Activated naive CD8-positive, alpha-beta T cell treated with anti-CD3 and anti-CD28 coated beads, Interleukin-2, amount 50 U/mL, for 24 hours (primary cell): ENCODE data around the gene CCDC154.

Experiments used
- ATAC-seq: fragments of 150-1000 bp; cut with Tn5 transposase; one replicate; pipeline ENCODE4 v1.10.0; 2021
- DNase-seq: peaks from one replicate; pipeline ENCODE4 v3.0.0; 2021
- H3K27ac Mint-ChIP-seq: one replicate; pipeline ENCODE4 v1.8.0; 2021; ENCODE audit warnings: mild to moderate bottlenecking, mixed read lengths
- H3K27me3 Mint-ChIP-seq: one replicate; pipeline ENCODE4 v1.8.0; 2021; ENCODE audit warnings: mixed read lengths
- H3K36me3 Mint-ChIP-seq: one replicate; pipeline ENCODE4 v1.8.0; 2021; ENCODE audit warnings: low read depth, mixed read lengths
- H3K4me1 Mint-ChIP-seq: one replicate; pipeline ENCODE4 v1.8.0; 2021; ENCODE audit warnings: mixed read lengths
- H3K4me3 Mint-ChIP-seq: one replicate; pipeline ENCODE4 v1.8.0; 2021; ENCODE audit warnings: mild to moderate bottlenecking, moderate library complexity, mixed read lengths
- H3K9me3 Mint-ChIP-seq: one replicate; pipeline ENCODE4 v1.8.0; 2021; ENCODE audit warnings: mixed read lengths

CCDC154 gene

DNA sequence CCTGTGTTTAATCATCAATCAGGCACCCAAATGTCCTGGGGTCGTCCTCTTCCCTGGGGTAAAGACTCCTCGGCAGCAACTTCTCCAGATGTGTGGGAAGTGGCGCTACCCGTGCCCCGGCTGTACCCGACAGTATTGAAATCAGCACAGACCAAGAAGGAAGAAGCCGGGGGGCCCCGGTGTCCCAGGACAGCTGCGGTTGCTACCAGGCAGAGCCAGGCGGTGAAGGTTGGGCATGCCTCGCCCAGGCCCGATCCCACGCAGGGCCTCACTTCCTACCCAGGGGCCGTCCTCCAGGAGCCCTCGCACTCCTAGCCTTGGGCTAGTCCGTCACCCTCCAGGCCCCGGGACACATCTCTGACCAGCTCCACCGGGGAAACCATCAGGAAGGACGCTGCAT, 9.0 kb upstream of the CCDC154 start:
- H3K36me3 Mint-ChIP-seq: no peaks in the 10 kb centered on the region
- DNase-seq (no peak), ATAC-seq (no peak)
- H3K9me3 Mint-ChIP-seq: no peaks in the 10 kb centered on the region
- no peaks in the 10 kb centered on the region for H3K4me1 Mint-ChIP-seq
- no peak overlapping the region for H3K27ac Mint-ChIP-seq
- no peaks in the 10 kb centered on the region for H3K27me3 Mint-ChIP-seq
- no peak overlapping the region for H3K4me3 Mint-ChIP-seq

DNA sequence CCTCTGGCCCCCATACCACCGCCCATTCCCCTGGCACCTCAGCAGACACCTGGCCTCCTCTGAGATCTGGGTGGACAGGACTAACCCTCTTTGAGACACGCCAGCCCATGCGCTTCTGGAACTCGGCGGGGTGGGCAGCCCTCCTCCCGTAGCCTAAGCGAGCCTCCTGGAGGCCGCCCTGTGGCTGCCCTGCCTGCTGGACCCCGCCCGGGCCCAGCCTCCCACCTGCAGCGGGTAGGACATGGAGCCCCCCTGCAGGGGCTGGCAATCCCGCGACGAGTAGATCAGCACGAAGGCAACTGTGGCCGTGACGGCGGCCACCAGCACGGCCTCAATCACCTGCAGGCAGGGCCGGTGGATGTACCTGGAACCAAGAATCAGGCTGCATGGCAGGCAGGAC, 8.2 kb upstream of the CCDC154 start:
- Mint-ChIP-seq H3K36me3 (no peaks in the 10 kb centered on the region), H3K27ac (no peak overlapping the region), H3K27me3 (no peaks in the 10 kb centered on the region), H3K4me1 (no peaks in the 10 kb centered on the region), H3K9me3 (no peaks in the 10 kb centered on the region), H3K4me3 (no peak overlapping the region)
- ATAC-seq (no peak), DNase-seq (no peak)

DNA sequence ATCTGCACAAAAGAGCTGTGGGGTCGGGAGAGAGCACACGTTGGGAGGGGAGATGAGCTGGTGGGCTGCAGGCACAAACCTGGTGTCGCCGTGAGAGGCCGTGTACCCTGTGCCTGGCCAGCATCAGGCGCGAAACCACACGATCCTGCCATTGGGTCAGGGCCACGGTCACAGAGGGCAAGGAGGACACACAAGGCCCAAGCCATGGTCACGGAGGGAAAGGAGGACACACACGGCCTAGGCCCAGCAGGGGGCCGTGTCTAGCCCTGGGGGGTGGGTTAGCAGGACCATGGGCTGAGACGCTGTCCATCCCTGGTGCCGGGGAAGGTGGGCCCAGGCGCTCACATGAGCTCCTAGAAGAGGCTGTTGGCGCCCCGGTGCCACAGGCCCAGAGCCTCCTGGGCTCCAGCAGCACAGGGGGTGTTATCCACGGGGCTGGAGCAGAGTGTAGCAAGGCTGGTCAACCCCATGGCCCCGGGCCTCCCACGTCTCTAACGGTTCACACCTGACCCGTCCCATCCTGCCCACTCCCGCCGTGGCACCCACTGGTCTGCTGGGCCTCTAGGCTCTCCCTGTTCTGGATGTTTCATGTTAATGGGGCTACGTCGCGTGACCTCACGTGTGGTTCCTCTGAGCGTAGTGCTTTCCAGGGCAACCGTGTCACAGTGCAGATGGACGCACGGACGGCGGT, 7.5 kb upstream of the CCDC154 start:
- H3K27me3 Mint-ChIP-seq: no peaks in the 10 kb centered on the region
- no peak overlapping the region for H3K4me3 Mint-ChIP-seq
- no peaks in the 10 kb centered on the region for H3K36me3 Mint-ChIP-seq
- no peaks in the 10 kb centered on the region for H3K4me1 Mint-ChIP-seq
- ATAC-seq (no peak), DNase-seq (no peak)
- H3K9me3 Mint-ChIP-seq: no peaks in the 10 kb centered on the region
- no peak overlapping the region for H3K27ac Mint-ChIP-seq

DNA sequence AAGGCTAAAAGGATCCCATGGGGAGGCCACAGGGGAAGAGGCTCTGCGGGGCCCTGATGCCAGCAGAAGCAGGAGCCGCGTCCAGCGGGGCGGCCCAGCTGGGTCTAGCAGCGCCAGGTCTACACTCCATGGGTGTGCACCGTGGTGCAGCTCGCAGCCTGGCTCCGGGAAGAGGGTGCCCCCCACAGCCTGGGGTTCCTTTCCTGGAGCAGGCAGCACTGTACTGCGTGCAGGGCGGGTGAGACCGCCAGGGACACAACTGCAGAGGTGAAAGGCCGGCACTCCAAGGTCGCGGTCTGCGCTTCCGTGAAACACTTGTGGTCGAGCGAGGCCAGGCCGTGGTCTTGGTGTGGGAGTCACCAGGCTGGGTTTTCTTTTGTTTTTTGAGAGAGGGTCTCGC, 6.5 kb upstream of the CCDC154 start:
- H3K36me3 Mint-ChIP-seq: peaks cover 2% of the 10 kb centered on the region
- no peak overlapping the region for H3K27ac Mint-ChIP-seq
- H3K4me1 Mint-ChIP-seq: no peaks in the 10 kb centered on the region
- DNase-seq: no peak
- H3K4me3 Mint-ChIP-seq: no peak overlapping the region
- no peaks in the 10 kb centered on the region for H3K27me3 Mint-ChIP-seq
- H3K9me3 Mint-ChIP-seq: no peaks in the 10 kb centered on the region
- ATAC-seq: no peak

DNA sequence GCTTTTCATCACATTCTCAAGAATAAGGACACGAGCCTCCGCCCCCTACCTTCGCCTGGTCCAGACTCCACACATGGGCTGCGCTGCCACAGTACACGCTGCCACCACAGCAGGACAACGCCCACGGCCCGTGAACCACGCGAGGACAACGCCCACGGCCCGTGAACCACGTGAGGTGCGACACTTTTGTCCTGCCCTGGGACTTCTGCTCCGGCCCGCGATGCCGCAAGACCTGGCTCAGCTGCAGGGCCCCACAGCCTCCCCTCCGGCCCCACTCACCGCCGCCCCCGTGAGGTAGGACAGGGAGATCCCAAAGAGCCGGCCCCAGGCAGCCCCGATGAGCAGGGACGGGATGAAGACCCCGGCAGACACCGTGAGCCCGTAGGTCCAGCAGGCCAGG, 5.9 kb upstream of the CCDC154 start:
- no peak overlapping the region for H3K27ac Mint-ChIP-seq
- no peak overlapping the region for H3K4me3 Mint-ChIP-seq
- no peak for DNase-seq
- H3K9me3 Mint-ChIP-seq: no peaks in the 10 kb centered on the region
- H3K36me3 Mint-ChIP-seq: peaks cover 2% of the 10 kb centered on the region
- H3K27me3 Mint-ChIP-seq: no peaks in the 10 kb centered on the region
- ATAC-seq: no peak
- H3K4me1 Mint-ChIP-seq: no peaks in the 10 kb centered on the region

DNA sequence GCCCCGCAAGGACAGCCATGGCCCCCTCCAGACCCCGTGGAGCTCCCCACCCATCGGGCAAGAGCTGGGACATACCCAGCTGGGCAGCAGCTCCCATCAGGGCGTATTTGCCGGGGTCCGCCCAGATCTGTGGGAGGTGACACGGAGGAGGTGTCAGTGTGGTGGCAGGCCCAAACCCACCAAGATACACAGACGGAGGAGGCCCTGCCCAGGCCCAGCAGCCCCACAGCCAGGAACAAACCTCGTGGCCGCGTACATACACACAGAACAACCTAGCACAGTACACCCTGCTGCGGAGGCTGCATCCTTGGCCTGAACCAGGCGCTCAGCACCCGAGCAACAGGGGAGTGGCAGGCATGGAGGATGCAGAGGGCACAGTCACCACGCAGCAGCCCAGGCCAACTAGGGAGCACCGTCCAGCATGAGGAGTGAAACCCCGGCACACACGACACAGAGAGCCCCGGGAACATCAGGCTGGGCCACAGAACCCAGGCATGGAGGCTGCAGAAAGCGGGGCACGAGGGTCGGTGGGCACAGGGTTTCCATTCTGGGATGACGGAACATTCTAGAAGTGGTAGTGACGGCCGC, 4.9 kb upstream of the CCDC154 start:
- Mint-ChIP-seq H3K4me1 (no peaks in the 10 kb centered on the region), H3K27me3 (no peaks in the 10 kb centered on the region), H3K27ac (no peak overlapping the region), H3K4me3 (no peak overlapping the region), H3K36me3 (peaks cover 2% of the 10 kb centered on the region), H3K9me3 (no peaks in the 10 kb centered on the region)
- DNase-seq (no peak), ATAC-seq (no peak)

DNA sequence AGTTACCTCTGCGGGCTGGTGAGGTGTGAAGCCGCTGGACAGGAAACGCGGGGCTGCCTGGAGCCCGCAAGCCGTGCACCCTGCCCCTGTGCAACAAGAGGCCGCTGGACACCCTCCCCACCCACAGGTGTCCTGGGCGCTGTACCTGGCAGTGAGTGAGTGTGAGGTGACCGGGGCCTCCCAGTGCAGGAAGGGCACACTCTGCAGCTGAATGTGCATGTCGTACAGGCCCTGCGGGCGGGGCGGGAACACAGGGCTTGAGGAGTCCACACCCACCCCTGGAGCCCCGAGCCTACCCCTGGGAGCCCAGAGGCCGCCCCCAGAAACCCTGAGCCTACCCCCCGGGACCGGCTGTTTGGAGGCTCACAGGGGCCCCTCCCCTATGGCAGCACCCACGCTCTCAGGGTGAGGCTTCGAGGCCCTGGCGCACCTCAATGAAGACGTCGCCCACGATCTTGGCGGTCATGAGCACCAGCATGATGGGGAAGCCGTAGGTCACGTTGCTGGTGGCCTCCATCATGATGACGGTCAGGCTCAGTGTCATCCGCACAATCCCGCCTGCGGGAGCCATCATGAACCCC, 4.3 kb upstream of the CCDC154 start:
- H3K4me1 Mint-ChIP-seq: no peaks in the 10 kb centered on the region
- DNase-seq (no peak), ATAC-seq (no peak)
- H3K9me3 Mint-ChIP-seq: no peaks in the 10 kb centered on the region
- H3K27me3 Mint-ChIP-seq: no peaks in the 10 kb centered on the region
- peaks cover 2% of the 10 kb centered on the region for H3K36me3 Mint-ChIP-seq
- H3K4me3 Mint-ChIP-seq: no peak overlapping the region
- no peak overlapping the region for H3K27ac Mint-ChIP-seq

DNA sequence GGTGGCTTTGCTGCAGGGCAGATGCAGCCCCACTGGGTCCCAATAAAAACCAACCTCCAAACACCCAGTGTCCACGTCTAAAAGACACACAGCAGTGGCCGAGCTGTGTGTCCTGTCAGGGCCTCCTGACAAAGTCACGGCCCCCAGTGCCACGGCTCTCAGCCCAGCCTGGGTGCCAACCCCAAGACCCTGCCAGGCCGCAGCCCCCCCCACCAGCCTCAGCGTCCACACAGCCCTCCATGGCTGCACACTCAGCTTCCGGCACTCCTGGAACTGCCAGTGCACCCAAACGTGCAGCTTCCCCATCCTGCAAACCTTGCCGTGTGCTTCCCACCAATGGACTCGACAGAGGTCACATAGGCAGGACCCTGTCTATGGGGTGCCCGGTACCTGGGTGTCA, 3.6 kb upstream of the CCDC154 start:
- Mint-ChIP-seq H3K9me3 (no peaks in the 10 kb centered on the region), H3K4me1 (no peaks in the 10 kb centered on the region), H3K4me3 (no peak overlapping the region), H3K36me3 (peaks cover 2% of the 10 kb centered on the region), H3K27ac (no peak overlapping the region), H3K27me3 (no peaks in the 10 kb centered on the region)
- ATAC-seq (no peak), DNase-seq (no peak)

DNA sequence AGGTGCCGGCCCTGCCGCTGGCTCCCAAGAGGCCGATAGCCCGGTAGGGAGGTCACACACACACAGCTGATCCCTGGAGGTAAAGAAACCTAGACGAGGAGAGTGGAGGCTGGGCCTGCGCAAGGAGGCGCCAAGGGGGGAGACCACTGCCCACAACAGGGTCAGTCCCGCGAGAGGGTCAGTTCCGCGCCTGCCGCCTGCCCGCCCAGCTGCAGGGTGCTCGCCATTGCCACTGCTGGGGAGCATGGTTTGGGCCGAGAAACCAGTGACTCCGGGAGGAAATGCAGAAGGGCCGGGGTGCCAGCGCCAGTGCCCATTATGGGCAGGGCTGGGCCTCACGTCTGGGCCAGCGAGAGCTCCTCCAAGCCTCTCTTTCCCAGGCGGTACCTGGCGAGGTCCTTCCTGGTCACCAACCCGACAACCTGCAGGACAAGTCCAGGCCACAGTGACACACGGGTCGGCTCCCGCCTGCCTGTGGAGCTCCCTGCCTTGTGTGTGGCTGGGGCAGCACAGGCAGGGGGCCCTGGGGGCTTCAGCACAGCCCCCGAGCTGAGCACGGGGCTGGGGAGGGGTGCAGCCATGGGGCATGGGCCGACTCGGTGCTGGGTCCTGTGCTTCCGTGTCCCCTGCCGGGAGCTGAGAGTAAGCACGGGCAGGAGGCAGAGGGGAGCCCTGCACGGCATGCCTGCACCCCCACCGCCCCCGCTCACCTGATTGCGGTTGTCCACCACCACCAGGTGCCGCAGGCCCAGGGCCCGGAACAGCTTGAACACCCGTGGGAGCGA, 2.1 kb upstream of the CCDC154 start:
- H3K36me3 Mint-ChIP-seq: peaks cover 2% of the 10 kb centered on the region
- no peak overlapping the region for H3K27ac Mint-ChIP-seq
- no peaks in the 10 kb centered on the region for H3K4me1 Mint-ChIP-seq
- DNase-seq (no peak), ATAC-seq (no peak)
- H3K4me3 Mint-ChIP-seq: no peak overlapping the region
- H3K9me3 Mint-ChIP-seq: no peaks in the 10 kb centered on the region
- H3K27me3 Mint-ChIP-seq: no peaks in the 10 kb centered on the region

DNA sequence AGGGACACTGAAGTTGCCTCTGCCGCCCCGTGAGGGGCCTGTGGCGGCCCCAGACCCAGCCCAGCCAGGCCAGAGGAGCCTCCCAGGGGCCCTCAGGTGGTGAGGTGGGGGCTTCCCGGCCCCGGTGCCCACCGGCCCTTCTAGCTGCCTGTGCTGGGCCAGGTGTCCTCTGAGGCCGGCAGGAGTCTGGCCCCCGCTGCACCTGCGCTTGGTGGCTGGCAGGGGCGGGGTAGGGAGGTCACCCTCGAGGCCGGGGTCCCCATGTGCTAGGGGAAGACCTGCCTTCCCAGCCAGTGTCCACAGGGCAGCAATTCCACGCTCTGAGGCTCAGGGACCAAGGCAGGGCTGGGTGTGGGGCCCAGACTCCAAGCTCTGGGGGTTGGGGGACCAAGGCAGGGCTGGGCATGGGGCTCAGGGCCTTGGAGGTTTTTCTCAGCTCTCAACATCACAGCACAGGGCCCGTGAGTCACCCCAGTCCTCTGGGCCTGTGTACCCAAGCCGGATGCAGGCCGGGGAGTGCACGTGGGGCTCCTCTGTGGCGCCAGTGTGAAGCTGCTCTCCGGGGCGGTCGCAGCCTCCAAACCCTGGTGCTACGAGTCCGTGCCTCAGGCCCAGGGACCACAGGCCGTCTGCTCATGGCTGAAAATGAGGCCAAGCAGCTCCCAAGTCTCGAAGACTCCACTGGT, 1.3 kb upstream of the CCDC154 start:
- no peak for DNase-seq
- no peak overlapping the region for H3K27ac Mint-ChIP-seq
- no peaks in the 10 kb centered on the region for H3K27me3 Mint-ChIP-seq
- no peak overlapping the region for H3K4me3 Mint-ChIP-seq
- peaks cover 2% of the 10 kb centered on the region for H3K36me3 Mint-ChIP-seq
- no peaks in the 10 kb centered on the region for H3K9me3 Mint-ChIP-seq
- no peak for ATAC-seq
- H3K4me1 Mint-ChIP-seq: no peaks in the 10 kb centered on the region

DNA sequence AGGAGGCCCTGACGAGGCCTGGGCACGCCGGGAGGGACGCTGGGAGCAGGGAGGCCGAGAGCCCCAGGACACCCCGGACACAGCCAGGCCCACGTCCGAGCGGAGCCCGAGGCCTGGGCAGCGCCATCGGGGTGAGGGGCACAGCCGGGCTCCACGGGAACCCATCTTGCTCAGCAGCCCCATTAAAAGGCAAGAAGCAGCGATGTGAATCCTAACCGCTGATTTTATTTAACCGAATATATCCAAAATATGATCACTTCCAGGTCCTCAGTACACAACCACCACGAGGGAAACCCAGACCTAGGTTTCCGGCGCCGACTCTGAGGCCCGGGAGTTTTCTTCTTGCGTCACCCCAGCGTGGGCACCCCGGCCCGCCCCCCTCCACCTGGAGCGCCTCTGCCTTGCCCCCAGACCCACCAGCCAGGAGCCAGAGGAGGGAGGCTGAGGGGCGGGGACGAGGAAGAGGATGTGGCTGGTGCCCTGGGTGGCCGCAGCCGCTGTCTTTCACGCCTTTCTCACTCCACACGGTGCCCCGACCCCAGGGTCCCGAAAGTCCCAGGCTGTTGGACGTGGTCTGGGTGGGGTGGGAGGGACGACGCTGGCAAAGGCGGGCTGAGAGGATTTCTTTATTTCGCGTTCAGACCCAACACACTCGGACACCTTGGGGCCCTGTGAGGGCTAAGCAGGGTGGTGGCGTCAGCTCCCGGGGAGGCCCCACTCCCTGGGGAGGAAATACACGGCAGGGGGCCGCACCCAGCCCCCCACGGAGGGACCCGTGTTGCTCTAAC, 568 bp upstream of the CCDC154 start:
- DNase-seq (no peak), ATAC-seq (no peak)
- Mint-ChIP-seq H3K9me3 (no peaks in the 10 kb centered on the region), H3K4me3 (no peak overlapping the region), H3K27ac (no peak overlapping the region), H3K27me3 (no peaks in the 10 kb centered on the region), H3K36me3 (peaks cover 2% of the 10 kb centered on the region), H3K4me1 (no peaks in the 10 kb centered on the region)

DNA sequence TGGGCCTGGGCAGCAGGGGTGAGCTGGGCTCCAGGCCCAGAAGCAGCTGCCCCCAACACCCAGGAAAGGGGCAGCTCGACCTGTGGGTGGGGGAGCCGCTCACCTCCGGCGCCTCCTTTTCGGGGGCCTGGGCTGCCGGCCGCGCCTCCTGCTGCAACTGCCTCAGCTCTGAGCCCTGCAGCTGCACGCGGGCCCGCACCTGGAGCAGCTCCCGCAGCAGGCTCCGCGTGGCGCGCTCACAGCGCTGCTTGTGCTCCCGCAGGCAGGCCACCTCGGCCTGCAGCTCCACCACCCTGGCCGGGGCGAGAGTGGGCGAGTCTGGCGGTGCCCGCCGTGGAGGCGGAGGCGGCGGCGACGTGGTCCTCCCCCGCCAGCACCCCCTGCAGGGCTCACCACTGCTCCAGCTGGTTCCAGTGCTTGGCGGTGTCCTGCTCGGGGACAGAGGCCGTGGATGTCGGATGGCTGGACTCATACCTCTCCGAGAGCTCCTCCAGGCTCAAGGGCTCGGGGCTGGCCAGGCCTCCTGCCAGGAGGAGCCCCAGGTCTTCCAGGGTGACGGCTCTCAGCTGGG, 868 bp downstream of the CCDC154 start:
- H3K9me3 Mint-ChIP-seq: no peaks in the 10 kb centered on the region
- no peak for DNase-seq
- H3K27ac Mint-ChIP-seq: no peak overlapping the region
- peaks cover 2% of the 10 kb centered on the region for H3K36me3 Mint-ChIP-seq
- ATAC-seq: peak; percentile 6
- H3K27me3 Mint-ChIP-seq: no peaks in the 10 kb centered on the region
- H3K4me3 Mint-ChIP-seq: no peak overlapping the region
- no peaks in the 10 kb centered on the region for H3K4me1 Mint-ChIP-seq

DNA sequence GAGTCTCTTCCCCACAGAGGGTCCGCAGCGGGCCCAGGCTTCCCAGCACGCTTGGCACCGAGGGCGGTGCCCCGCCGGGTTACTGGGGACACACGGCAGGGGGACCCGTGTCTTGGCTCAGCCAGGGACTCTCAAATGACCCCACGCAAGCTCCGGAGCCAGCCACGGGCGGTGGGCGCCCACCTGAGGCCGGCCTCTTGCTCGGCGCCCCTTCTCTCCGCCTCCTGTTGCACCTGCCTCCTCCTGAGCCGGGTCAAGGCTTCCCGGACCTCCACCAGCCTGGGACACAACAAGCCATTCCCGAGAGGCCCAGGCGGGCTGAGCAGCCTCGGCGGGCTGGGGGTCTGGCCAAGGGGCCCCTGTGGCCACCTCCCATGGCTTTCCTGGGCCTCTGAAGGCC, 1.7 kb downstream of the CCDC154 start:
- H3K27me3 Mint-ChIP-seq: no peaks in the 10 kb centered on the region
- ATAC-seq (no peak), DNase-seq (no peak)
- H3K9me3 Mint-ChIP-seq: no peaks in the 10 kb centered on the region
- H3K27ac Mint-ChIP-seq: no peak overlapping the region
- peaks cover 2% of the 10 kb centered on the region for H3K36me3 Mint-ChIP-seq
- no peaks in the 10 kb centered on the region for H3K4me1 Mint-ChIP-seq
- H3K4me3 Mint-ChIP-seq: no peak overlapping the region

DNA sequence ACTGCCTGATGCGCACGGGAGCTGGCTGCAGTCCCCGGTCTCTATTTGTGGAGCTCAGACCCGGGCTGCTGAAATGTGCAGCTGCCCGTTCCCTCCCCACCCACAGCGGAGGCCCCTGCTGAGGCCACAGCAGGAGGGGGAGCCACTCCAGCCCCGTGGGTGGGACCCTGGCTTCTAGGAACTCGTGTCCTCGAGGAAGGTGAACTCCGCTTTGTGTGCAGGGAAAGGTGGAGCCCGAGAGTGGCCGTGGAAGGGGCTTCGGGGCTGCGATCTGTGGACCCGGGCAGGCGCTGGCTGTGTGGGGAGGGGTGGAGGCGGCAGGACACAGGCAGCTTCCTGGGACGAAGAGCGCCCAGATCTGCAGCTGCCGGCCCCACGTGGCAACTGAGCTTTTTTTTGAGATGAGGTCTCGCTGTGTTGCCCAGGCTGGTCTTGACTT, 2.9 kb downstream of the CCDC154 start:
- DNase-seq (no peak), ATAC-seq (no peak)
- Mint-ChIP-seq H3K4me3 (no peak overlapping the region), H3K36me3 (peaks cover 2% of the 10 kb centered on the region), H3K9me3 (no peaks in the 10 kb centered on the region), H3K27ac (no peak overlapping the region), H3K27me3 (no peaks in the 10 kb centered on the region), H3K4me1 (no peaks in the 10 kb centered on the region)
